ENCODE measurements around the gene CEP89.
"Not testable (repeated sequence)": the region's sequence is repeated elsewhere in the genome, so short reads cannot be mapped to it uniquely, and the experiment has no call there.

CEP89 gene

DNA sequence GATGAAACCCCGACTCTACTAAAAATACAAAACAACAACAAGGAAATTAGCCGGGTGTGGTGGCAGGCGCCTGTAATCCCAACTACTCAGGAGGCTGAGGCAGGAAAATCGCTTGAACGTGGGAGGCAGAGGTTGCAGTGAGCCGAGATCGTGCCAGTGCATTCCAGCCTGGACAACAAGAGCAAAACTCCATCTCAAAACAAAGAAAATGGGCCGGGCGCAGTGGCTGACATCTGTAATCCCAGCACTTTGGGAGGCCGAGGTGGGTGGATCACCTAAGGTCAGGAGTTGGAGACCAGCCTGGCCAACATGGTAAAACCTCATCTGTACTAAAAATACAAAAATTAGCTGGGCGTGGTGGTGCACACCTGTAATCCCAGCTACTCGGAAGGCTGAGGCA is 139.7 kb downstream of the CEP89 start:
- not testable (repeated sequence) for DNase-seq

DNA sequence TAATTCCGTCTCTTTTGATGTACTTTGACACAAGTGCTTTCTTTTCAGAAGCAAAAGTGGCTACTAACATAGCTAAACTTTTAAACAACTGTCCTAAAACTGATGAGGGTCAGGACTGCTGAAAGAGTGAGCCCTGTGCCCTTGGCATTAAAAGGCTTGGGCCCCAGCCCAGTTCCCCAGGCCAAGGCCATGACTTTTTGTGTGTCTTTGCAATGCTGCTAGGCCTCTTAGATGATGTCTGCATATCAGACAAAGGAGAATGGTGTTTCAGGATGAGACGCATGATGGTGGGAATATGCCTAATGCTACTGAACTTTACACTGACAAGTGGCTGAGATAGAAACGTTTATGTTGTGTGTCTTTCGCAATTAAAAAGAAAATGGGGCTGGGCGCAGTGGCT is 140.1 kb downstream of the CEP89 start:
- DNase-seq, result no peak

DNA sequence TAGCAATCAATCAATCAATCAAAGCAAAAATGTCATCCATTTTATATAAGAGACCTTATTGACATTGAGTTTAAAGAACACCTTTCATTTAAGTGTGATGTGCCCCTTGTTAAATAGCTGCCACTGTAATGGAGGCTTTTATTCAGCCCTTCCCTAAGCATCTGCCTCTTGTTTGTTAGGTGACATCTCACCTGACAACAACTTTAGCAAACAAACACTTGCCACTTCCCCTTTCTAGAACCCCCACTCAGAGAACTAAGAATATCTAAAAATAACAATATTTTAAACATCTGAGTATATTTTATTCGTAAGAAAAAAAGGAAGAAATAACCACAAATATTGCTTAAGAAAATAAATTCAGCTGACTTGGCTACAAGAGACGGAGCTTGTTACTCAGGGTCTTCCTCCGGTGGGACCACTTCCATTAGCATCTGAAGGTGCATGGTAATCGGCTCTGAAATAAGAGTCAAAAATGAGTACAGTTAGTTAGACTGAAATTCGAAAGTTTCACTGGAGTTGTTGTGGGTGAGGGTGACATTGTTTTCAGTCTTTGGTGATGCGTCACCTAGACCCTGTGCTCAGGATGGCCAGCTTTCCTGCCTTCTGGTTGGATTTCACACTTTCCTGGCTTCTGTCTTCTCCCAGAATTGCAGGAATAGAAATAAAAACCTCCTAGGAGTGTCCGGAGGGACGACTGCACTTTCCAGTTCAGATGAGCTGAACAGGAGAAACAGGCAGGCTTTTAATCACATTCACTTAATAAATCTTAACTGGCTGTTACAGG is 141.3 kb downstream of the CEP89 start:
- DNase-seq, result no peak

DNA sequence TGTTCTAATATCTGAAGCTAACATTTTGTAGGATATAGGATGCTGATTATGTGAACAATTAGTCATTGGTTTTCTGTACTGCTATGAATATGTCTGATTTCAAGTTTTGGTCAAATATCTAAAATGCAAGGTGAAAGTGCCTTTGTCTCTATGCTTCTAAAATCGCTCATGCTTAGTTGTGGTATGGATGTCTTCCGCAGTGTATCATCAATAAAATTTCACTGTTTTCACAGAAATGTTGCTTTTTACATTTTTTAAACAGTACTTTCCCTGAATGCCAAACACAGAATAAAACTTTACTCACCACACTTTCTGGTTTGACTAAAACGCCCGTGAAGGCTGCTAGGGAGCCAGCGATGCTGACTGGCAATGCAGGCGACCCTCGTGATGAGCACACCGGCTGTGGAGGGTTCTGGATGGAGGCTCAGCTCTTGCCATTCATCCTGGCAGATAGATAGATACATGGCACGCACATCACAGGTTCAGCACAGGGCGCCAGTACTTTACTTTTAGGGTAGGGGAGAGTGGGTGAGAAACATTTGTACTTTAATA is 142.3 kb downstream of the CEP89 start:
- no peak for DNase-seq

DNA sequence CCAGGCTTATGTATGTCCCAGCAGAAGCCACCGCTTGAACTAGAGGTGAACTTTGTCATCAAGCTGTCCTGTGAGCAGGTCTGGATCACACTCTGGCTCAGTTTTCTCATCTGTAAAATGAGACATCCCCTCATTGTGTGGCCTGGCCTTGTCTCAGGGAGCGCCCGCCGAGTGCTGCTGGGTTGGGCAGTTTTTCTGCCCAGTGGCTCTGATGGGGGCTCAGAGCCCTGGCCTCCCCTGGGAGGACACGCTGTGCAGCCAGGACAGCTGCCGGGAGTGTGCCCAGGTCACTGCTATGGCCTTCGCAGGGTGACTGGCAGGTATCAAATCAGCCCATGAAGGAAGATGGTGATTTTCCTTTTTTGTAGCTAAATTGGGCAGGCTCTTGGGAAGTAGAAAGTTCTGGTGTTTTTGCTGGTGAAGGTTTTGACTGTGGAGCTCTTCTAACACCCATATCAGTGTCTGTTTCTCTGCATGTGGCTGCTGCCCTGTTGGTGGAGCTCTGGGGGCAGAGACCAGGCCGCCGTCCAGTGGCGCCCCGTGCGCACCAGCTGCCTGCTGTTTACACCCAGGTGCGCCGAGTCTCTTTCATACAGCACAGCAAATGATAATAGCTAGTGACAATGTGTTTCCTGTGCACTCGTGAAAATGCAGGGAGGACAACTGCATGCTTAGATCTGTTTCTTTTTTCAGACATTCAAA is 143.0 kb downstream of the CEP89 start:
- no peak for DNase-seq

DNA sequence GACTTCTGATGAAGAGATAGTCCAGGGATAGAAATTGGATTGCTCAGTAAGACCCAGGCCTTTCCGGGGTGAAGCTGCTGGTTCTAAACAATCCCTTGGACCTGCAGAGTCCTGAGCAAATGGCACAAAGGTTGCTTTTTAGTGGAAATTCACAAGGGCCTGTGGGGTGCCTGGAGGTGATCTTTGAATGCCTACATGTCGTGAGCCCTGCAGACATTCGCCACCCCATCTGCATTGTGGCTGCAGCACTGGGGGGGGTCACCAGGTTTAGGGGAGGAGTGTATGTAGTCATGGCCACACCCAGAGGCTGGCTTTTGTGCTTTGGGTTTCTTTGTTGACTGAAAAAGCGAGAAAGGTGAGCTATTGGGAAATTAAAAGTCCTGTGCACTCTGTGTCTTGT is 143.6 kb downstream of the CEP89 start:
- no peak for DNase-seq

All from CD4-positive, alpha-beta T cell treated with Interleukin-4 for 1 hour (primary cell).